GM19043 (cell line): ENCODE measurements around the gene COL9A1.

Source experiments
- ATAC-seq: cut with Tn5 transposase; IDR thresholded peaks from one replicate; pipeline ENCODE4 v1.9.1; 2021; ENCODE audit warnings: low read depth; ENCODE audit not compliant: unreplicated experiment

The COL9A1 gene

GRCh38 chr6:70180183-70180900 lies 122.5 kb downstream of the COL9A1 start:
- ATAC-seq, result no peak

DNA sequence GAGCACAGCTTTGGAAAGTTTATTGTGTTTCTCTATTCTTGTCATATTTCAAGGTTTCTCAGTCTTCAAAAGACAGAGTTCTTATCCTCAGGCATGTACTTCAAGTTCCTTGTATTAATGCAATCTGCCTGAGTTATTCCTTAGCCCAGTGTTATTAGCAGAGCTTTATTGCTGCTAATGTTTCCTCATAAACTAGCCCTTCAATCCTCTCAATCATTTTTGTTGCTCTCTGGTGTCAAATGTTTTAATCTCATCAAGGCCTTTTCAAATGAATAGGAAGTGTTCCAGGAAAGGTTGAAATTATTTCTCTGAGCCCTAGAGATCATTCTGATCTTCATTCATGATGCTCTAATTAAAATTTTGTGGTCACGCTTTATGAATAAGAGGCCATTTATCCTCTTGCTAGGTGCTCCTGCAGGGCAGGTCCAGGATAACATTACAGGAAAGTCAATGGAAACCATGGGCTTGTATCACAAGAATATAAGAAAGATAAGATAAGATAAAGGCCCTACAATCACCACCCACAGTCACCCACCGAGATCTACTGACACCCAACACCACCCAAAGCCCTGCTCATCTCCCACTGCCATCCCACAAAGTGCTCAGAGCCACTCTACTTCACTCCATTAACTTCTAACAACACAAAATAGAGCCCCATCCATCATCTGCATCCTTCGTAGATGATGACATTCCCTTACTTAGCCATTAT lies 125.9 kb downstream of the COL9A1 start:
- ATAC-seq, result no peak

DNA sequence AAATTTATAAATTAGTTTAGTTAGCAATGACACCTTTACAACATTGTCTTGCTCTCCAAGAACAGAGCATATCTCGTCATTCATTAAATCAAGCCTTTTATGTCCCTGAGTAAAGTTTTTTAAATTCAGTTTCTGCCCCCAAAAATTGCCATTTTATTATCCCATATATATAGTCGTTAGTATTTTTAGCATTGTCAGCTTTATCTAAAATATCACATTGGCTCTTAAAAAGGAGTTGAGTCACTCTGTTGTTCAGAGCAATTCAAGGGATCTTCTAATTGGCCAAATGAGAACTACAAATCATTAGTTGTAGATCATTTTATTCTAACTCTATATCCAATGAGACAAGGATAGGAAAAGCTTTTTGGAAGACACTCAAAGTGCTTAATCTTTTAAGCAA lies 127.1 kb downstream of the COL9A1 start:
- ATAC-seq, result no peak

DNA sequence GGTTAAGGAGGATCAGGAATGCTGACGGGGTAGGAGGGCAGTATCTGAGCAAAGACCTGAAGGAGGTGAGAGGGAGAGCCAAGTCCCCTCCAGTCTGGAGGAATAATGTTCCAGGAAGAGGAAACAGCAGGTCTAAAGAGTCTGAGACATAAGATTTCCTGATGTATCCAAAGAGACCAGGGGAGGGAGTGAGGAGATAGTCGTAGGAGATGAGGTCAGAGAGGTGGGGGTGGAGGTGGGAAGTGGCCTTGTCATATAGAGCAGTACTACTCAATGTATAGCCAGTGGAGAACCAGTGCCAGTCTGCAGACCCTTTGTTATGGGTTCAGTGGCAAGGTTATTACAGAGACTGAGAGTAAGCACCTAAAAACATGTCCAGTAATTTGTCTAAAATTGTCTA lies 130.6 kb downstream of the COL9A1 start:
- ATAC-seq, result no peak

GRCh38 chr6:70171236-70171635 lies 131.6 kb downstream of the COL9A1 start:
- ATAC-seq, result no peak

DNA sequence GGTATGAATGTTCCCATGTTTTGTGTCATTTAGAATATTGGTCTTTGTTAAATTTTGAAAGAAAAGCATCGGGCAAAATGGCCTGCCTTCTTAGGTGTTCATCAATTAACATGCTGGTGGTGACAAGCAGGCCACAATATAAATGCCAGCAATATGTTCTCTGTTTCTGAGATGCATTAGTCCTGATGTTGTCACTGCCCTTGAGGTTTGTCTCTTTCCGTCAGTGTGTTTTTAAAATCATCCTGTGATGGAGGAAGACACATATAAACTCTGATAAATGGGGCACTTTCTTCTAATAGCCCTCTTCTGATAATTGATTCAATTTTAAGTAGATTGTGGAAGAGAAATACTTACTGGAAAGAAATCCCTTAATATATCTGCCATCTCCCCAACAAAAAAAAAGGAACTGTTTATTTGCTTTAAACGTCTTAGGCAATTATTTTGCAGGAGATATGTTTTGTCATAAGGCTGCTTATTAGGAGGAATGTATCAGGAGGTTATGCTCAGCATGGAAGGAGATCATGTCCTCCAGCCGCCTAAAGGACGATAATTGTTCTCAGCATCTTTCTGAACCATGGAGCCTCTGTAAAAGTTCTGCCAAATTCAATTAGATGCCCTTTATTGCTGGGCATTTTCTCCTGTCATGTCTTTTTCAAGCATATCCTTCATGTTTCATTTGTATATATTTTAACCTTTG lies 134.1 kb downstream of the COL9A1 start:
- no peak for ATAC-seq
